Lung (tissue), 12 donors: ENCODE results near the gene ZFYVE28. TPM values are rescaled to one million over a fixed set of nuclear protein-coding genes. Genes with fewer than 3 reads are reported as not detected.

Experiments used
- ATAC-seq: fragments of 200-7000 bp; cut with Tn5 transposase; one replicate; pipeline ENCODE4 v1.9.1; 2020; ENCODE audit warnings: moderate number of reproducible peaks; ENCODE audit not compliant: insufficient read depth, low FRiP score
- DNase-seq, 3 donors: peaks; one replicate each; pipeline ENCODE4 v3.0.0-alpha.2; 2013 to 2017
- H3K27ac ChIP-seq, 2 donors: one replicate each; pipeline ENCODE4 v1.5.1; 2013; ENCODE audit warnings: mild to moderate bottlenecking in 2 of 2, moderate library complexity in 2 of 2, control low read depth in 1 of 2, inconsistent platforms in 1 of 2, low read depth in 1 of 2, low read length in 1 of 2
- H3K27me3 ChIP-seq, 3 donors: one replicate each; pipeline ENCODE4 v1.5.1; 2013; ENCODE audit warnings: low read length in 2 of 3; ENCODE audit not compliant: control insufficient read depth in 3 of 3, insufficient read depth in 3 of 3
- H3K36me3 ChIP-seq, 4 donors: one replicate each; pipeline ENCODE4 v1.5.1; 2013; ENCODE audit warnings: low read length in 4 of 4, mild to moderate bottlenecking in 1 of 4, moderate library complexity in 1 of 4; ENCODE audit not compliant: control insufficient read depth in 4 of 4, insufficient read depth in 4 of 4
- H3K4me1 ChIP-seq, 5 donors: one replicate each; pipeline ENCODE4 v1.5.1; 2013; ENCODE audit warnings: low read length in 5 of 5, mild to moderate bottlenecking in 2 of 5, moderate library complexity in 1 of 5; ENCODE audit not compliant: control insufficient read depth in 5 of 5, insufficient read depth in 5 of 5
- H3K4me3 ChIP-seq: one replicate; pipeline ENCODE4 v1.5.1; 2013; ENCODE audit warnings: mild to moderate bottlenecking, control low read depth, moderate library complexity
- H3K9ac ChIP-seq, 2 donors: one replicate each; pipeline ENCODE4 v1.5.1; 2013; ENCODE audit warnings: low read length in 2 of 2, control low read depth in 1 of 2; ENCODE audit not compliant: insufficient read depth in 1 of 2
- H3K9me3 ChIP-seq, 4 donors: one replicate each; pipeline ENCODE4 v1.5.1; 2013; ENCODE audit warnings: low read length in 3 of 4, mild to moderate bottlenecking in 1 of 4, moderate library complexity in 1 of 4; ENCODE audit not compliant: control insufficient read depth in 4 of 4, insufficient read depth in 3 of 4
- WGBS, 2 donors: extraction: QIAGEN DNeasy Blood & Tissue Kit; methylation state at CpG; one replicate each; pipeline ENCODE4 v1.1.7; 2013; 5-methylcytosine and 5-hydroxymethylcytosine counted together
- polyA plus RNA-seq, 2 donors: library from polyadenylated mRNA; stranded (reverse); fragments of 200-250 nt; gene quantifications; one replicate each; pipeline ENCODE4 v1.2.1, GENCODE V29; 2013
- total RNA-seq, 2 donors: library from RNA; depleted of rRNA in 1 of 2; stranded (reverse); fragments of >200 nt in 1 of 2; gene quantifications; one replicate each; pipeline ENCODE4 v1.2.1, GENCODE V29; 2014 to 2021
- TF ChIP-seq, protein P1 (sequence below): IDR thresholded peaks from 2 replicates; pipeline ENCODE4 v1.5.1; 2012; ENCODE audit warnings: mild to moderate bottlenecking; ENCODE audit errors: control extremely low read depth, extremely low read depth
- donor health status: control.
- donor health status: control.
- donor health status: Bipolar disorder and iron deficiency.
- donor health status: healthy.
- donor health status: DM: yes; HTN: yes; CAD: no.

ZFYVE28 gene
- total and polyA plus RNA-seq, 4 donors: 6.8 to 10.3 (median 7.6) TPM

DNA sequence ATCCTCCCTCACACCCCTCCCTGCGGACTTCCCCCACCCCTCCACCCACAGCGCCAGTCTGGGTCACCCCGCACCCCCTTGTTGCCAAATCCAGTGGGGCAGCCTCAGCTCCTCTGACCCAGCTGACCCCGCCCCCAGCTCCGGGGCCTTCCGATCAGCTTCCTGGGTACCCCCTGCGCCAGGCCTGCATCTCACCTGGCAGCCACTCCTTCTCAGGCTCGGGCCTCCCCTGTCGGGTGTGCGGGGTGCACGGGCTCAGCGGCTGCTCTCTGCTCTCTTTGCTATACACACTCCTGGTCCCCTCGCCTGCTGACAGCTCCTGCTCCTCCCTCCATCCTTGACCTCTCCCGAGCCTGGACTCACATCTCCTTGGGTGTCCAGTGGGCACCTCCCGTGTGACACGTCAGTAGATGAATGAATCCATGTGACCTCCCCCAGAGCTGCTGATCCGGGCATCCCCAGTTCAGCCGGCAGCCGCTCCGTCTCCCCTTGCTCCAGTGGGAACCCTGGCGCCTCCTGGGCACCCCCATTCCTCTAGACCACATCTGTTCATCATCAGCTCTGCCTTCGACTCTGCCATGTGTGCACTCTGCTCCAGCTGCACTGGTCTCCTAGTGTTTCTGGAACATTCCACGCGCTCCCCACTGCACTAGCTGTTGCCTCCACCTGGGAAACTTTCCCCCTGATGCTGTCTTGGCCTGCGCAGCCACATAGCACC lies 10.2 kb upstream of the ZFYVE28 start:
- ATAC-seq (no peak), DNase-seq (no peak)
- Histone ChIP-seq H3K4me3 (no peak overlapping the region), H3K27me3 (no peaks in the 10 kb centered on the region), H3K9ac (no peak overlapping the region), H3K4me1 (no peaks in the 10 kb centered on the region), H3K27ac (no peak overlapping the region), H3K36me3 (no peaks in the 10 kb centered on the region), H3K9me3 (peaks cover 0 to 2% (median 0%) of the 10 kb centered on the region in 4 donors)
- TF ChIP-seq, protein P1, sequence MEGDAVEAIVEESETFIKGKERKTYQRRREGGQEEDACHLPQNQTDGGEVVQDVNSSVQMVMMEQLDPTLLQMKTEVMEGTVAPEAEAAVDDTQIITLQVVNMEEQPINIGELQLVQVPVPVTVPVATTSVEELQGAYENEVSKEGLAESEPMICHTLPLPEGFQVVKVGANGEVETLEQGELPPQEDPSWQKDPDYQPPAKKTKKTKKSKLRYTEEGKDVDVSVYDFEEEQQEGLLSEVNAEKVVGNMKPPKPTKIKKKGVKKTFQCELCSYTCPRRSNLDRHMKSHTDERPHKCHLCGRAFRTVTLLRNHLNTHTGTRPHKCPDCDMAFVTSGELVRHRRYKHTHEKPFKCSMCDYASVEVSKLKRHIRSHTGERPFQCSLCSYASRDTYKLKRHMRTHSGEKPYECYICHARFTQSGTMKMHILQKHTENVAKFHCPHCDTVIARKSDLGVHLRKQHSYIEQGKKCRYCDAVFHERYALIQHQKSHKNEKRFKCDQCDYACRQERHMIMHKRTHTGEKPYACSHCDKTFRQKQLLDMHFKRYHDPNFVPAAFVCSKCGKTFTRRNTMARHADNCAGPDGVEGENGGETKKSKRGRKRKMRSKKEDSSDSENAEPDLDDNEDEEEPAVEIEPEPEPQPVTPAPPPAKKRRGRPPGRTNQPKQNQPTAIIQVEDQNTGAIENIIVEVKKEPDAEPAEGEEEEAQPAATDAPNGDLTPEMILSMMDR: no peak
- 76 to 77% methylated on average over 25 of the region's 25 CpGs for WGBS, 2 donors

DNA sequence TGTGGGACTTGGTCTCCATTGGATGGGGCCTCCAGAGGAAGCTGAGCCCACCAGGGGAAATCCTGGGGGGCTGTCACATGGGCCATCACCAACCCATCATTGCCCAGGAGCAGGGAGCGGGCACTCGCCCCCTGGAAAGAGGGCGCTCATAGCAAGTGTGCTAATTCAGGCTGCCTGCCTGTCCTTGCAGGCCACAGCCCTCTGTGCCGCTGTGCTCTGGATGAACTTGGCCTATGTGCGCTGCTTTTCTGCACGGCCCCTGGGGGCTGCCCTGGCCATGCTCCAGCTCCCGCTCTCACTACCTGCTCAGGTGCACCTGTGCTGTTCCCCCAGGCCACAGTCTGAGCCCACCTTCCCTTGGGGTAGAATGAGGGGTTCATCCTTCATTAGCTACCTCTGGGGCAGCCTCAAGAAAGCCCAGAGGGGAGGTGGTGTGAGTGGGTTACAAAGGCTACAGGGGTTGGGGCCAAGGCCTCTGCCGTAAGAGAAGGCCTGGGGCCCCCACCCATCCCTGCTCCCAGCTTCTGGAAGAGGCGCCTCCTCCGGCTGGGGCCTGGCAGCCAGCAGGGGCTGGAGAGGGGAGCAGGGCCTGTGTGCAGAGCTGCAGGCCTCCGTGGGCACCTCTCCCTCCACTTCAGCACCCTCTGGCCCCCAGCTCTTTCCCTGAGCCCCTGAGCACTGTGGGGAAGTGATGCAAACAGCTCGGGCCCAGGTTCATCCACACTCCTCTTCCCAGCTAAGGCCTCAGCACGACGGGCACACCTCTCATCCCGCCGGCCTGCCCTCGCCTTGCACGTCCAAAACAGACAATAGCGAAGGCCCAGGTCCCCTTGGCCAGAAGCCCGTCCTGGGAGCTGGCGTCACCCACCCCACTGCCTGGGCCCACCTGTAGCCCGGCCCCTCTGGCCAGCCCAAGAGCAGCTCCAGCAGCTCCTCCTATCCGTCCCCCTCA lies 9.2 kb upstream of the ZFYVE28 start:
- TF ChIP-seq, protein P1: no peak
- WGBS, 2 donors: 88 to 95% methylated on average over 23 of the region's 23 CpGs
- no peaks in the 10 kb centered on the region for H3K4me1 ChIP-seq
- DNase-seq: no peak
- H3K27ac ChIP-seq: no peak overlapping the region
- H3K9ac ChIP-seq: no peak overlapping the region
- no peak overlapping the region for H3K4me3 ChIP-seq
- ATAC-seq: no peak
- no peaks in the 10 kb centered on the region for H3K27me3 ChIP-seq
- H3K36me3 ChIP-seq: no peaks in the 10 kb centered on the region
- peaks cover 0 to 2% (median 0%) of the 10 kb centered on the region in 4 donors for H3K9me3 ChIP-seq

DNA sequence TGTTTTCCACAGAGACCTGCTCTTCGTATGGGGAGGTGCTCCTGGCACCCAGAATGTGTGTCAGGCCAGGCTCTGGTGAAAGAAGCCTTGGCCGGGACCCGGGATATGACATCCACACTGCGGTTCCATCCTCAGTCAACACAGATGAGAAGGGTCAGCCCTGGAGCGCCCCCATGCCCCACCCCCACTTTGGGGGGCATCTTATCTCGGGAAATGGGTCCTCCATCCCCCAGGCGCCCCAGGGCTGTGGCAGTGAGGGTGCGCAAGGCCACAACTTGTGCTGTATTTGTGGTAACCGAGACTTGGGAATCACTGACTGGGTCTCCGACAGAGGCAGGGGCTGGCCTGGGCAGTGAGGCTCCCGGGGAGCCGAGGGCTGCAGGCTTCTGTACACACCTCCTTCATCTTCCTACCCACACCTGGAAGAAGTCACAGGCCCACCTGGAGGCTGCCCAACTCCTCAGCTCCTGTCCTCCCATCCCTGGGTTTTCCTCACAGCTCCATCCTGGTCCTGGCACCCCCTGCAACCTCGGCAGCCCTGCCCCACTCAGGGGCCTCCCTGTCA lies 8.3 kb upstream of the ZFYVE28 start:
- Histone ChIP-seq H3K4me3 (no peak overlapping the region), H3K9ac (no peak overlapping the region), H3K27me3 (peaks cover 0 to 6% (median 3%) of the 10 kb centered on the region in 3 donors), H3K9me3 (no peaks in the 10 kb centered on the region), H3K36me3 (no peaks in the 10 kb centered on the region), H3K4me1 (no peaks in the 10 kb centered on the region), H3K27ac (no peak overlapping the region)
- no peak for ATAC-seq
- no peak for DNase-seq
- TF ChIP-seq, protein P1: no peak
- 86 to 91% methylated on average over 13 of the region's 13 CpGs for WGBS, 2 donors
